ENCODE data around the gene MYOF.

DNA sequence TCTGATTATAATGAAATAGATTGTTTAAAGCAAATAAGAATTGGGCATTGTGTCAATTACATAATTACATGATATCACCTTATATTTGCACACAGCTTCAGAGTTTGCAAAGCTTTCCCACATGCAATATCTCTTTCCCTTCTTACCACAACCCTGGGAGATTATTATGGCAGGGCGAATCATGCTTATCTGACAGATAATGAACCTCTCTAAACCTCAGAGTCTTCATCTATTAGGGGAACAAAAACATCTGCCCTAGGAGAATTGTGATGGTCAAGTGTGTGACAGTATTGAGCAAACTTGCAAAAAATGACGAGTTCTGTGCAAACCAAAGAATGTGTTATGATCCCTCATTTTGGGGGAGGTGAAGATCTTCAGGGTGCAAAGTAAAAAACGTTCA lies 90.0 kb downstream of the MYOF start:
- no peak for TF ChIP-seq GATA3 (IDR thresholded peaks at IDR 0.05; ENCODE audit: low read depth, low read length)
- TF ChIP-seq GATA2 (IDR thresholded peaks at IDR 0.05; ENCODE audit: low read depth, low read length): no peak
